CD8-positive, alpha-beta memory T cell (primary cell): ENCODE measurements around the gene DNAJC3. TPM values are rescaled to one million over a fixed set of nuclear protein-coding genes. Genes with fewer than 3 reads are reported as not detected.

Experiments
- CTCF ChIA-PET: fragments of 350-600 bp; sonication (Branson Sonifier 250); formaldehyde crosslinking; loops from one replicate; lab custom pipeline; 2021; ENCODE audit warnings: antibody characterized with exemption; lab: Charles Lee
- POLR2A ChIA-PET: fragments of 350-600 bp; sonication (Branson Sonifier 250); formaldehyde crosslinking; loops from one replicate; lab custom pipeline; 2021; ENCODE audit warnings: antibody characterized with exemption; lab: Charles Lee
- DNase-seq, 5 donors: peaks; one replicate each; pipeline versions ENCODE4 v3.0.0 to v3.0.0-alpha.2; 2020 to 2022; ENCODE audit warnings: mixed read lengths in 1 of 5
- H3K27ac ChIP-seq: one replicate; pipeline ENCODE4 v1.7.0; 2013; ENCODE audit warnings: low read depth, mild to moderate bottlenecking, low read length, moderate library complexity
- H3K27me3 ChIP-seq: 2 replicates; pipeline ENCODE4 v1.7.0; 2013; ENCODE audit warnings: low read length, mild to moderate bottlenecking; ENCODE audit not compliant: insufficient read depth, poor library complexity, severe bottlenecking
- H3K36me3 ChIP-seq: 2 replicates; pipeline ENCODE4 v1.7.0; 2013; ENCODE audit warnings: mild to moderate bottlenecking, low read length, moderate library complexity; ENCODE audit not compliant: insufficient read depth
- H3K4me1 ChIP-seq: 2 replicates; pipeline ENCODE4 v1.7.0; 2013; ENCODE audit warnings: mild to moderate bottlenecking, low read length, moderate library complexity; ENCODE audit not compliant: insufficient read depth
- H3K4me3 ChIP-seq: 2 replicates; pipeline ENCODE4 v1.7.0; 2013; ENCODE audit warnings: mild to moderate bottlenecking, low read length
- H3K9me3 ChIP-seq: 2 replicates; pipeline ENCODE4 v1.7.0; 2013; ENCODE audit warnings: mild to moderate bottlenecking, low read length
- H3K27ac Mint-ChIP-seq, 8 donors: one replicate each; pipeline ENCODE4 v1.8.0; 2020 to 2021; ENCODE audit warnings: mixed read lengths in 8 of 8, mild to moderate bottlenecking in 6 of 8, inconsistent platforms in 3 of 8, moderate library complexity in 3 of 8
- H3K27me3 Mint-ChIP-seq, 2 donors: one replicate each; pipeline ENCODE4 v1.8.0; 2020 to 2021; ENCODE audit warnings: mixed read lengths in 2 of 2, mild to moderate bottlenecking in 1 of 2, moderate library complexity in 1 of 2
- H3K36me3 Mint-ChIP-seq, 3 donors: one replicate each; pipeline ENCODE4 v1.8.0; 2020 to 2021; ENCODE audit warnings: mixed read lengths in 3 of 3, inconsistent platforms in 1 of 3, mild to moderate bottlenecking in 1 of 3
- H3K4me1 Mint-ChIP-seq, 3 donors: one replicate each; pipeline ENCODE4 v1.8.0; 2020 to 2021; ENCODE audit warnings: mixed read lengths in 3 of 3, inconsistent platforms in 1 of 3, mild to moderate bottlenecking in 1 of 3
- H3K4me3 Mint-ChIP-seq, 7 donors: one replicate each; pipeline ENCODE4 v1.8.0; 2020 to 2021; ENCODE audit warnings: mixed read lengths in 7 of 7, mild to moderate bottlenecking in 6 of 7, moderate library complexity in 4 of 7, inconsistent platforms in 2 of 7
- H3K9me3 Mint-ChIP-seq, 5 donors: one replicate each; pipeline ENCODE4 v1.8.0; 2020 to 2022; ENCODE audit warnings: mixed read lengths in 5 of 5, mild to moderate bottlenecking in 3 of 5, moderate library complexity in 2 of 5, inconsistent platforms in 1 of 5
- polyA plus RNA-seq: library from polyadenylated mRNA; unstranded; fragments of 300-500 nt; fragmentation: Illumina TruSeq; gene quantifications from one replicate; pipeline ENCODE4 v1.2.3, GENCODE V29; 2021
- total RNA-seq, 2 experiments: library from RNA; stranded (reverse); gene quantifications; one replicate each; pipeline ENCODE4 v1.2.3, GENCODE V29; 2021

Gene DNAJC3
- total and polyA plus RNA-seq, 3 experiments from 2014 or later, result 19.4 to 26.4 (median 26.1) TPM

- H3K27ac ChIP-seq, result no peak overlapping the region
- H3K4me3 Mint-ChIP-seq, result no peak overlapping the region
- no peaks in the 10 kb centered on the region for H3K9me3 Mint-ChIP-seq
- ChIA-PET CTCF (no interaction called here), POLR2A (no interaction called here)
- H3K27me3 Mint-ChIP-seq, result peaks cover 35 to 46% of the 10 kb centered on the region in 2 donors
- no peaks in the 10 kb centered on the region for H3K9me3 ChIP-seq
- peaks cover 8 to 12% (median 10%) of the 10 kb centered on the region in 3 donors for H3K4me1 Mint-ChIP-seq
- no peaks in the 10 kb centered on the region for H3K36me3 ChIP-seq
- no peak for DNase-seq
- no peaks in the 10 kb centered on the region for H3K4me1 ChIP-seq
- H3K27ac Mint-ChIP-seq, result no peak overlapping the region
- no peaks in the 10 kb centered on the region for H3K36me3 Mint-ChIP-seq
- H3K4me3 ChIP-seq, result no peak overlapping the region
- peaks cover 4% of the 10 kb centered on the region for H3K27me3 ChIP-seq
Measured at GRCh38 chr13:95642028-95642621, 34.8 kb upstream of the DNAJC3 start.

GRCh38 chr13:95642999-95643398 lies 33.9 kb upstream of the DNAJC3 start:
- no peaks in the 10 kb centered on the region for H3K4me1 ChIP-seq
- no peak for DNase-seq
- no peak overlapping the region for H3K27ac ChIP-seq
- no peaks in the 10 kb centered on the region for H3K9me3 Mint-ChIP-seq
- H3K36me3 Mint-ChIP-seq, result no peaks in the 10 kb centered on the region
- H3K9me3 ChIP-seq, result no peaks in the 10 kb centered on the region
- ChIA-PET POLR2A (no interaction called here), CTCF (no interaction called here)
- peak overlapping the region in 1 of 7 donors; percentile 60 for H3K4me3 Mint-ChIP-seq
- no peak overlapping the region for H3K27ac Mint-ChIP-seq
- H3K4me3 ChIP-seq, result no peak overlapping the region
- peaks cover 8 to 12% (median 9%) of the 10 kb centered on the region in 3 donors for H3K4me1 Mint-ChIP-seq
- H3K27me3 Mint-ChIP-seq, result peaks cover 35 to 50% of the 10 kb centered on the region in 2 donors
- H3K27me3 ChIP-seq, result peaks cover 4% of the 10 kb centered on the region
- no peaks in the 10 kb centered on the region for H3K36me3 ChIP-seq

- POLR2A ChIA-PET, result no interaction called here
- H3K4me3 ChIP-seq, result no peak overlapping the region
Measured at GRCh38 chr13:95643571-95643935, 33.4 kb upstream of the DNAJC3 start.

GRCh38 chr13:95643936-95644598 lies 32.9 kb upstream of the DNAJC3 start:
- Histone ChIP-seq H3K27me3 (peaks cover 4% of the 10 kb centered on the region), H3K4me3 (no peak overlapping the region), H3K4me1 (no peaks in the 10 kb centered on the region), H3K9me3 (no peaks in the 10 kb centered on the region), H3K27ac (no peak overlapping the region), H3K36me3 (no peaks in the 10 kb centered on the region)
- Mint-ChIP-seq H3K36me3 (no peaks in the 10 kb centered on the region), H3K9me3 (no peaks in the 10 kb centered on the region), H3K4me3 (peak overlapping the region in 1 of 7 donors; percentile 59), H3K27me3 (peaks cover 33 to 45% of the 10 kb centered on the region in 2 donors), H3K4me1 (peaks cover 8 to 12% (median 9%) of the 10 kb centered on the region in 3 donors), H3K27ac (no peak overlapping the region)
- DNase-seq, result no peak
- ChIA-PET POLR2A (no interaction called here), CTCF (no interaction called here)

More at GRCh38 chr13:95643571-95643935, 33.4 kb upstream of the DNAJC3 start:
- Mint-ChIP-seq H3K4me3 (peak overlapping the region in 6 of 7 donors; percentile 11 to 66 (median 57)), H3K9me3 (no peaks in the 10 kb centered on the region), H3K4me1 (peaks cover 8 to 12% (median 9%) of the 10 kb centered on the region in 3 donors), H3K27me3 (peaks cover 35 to 50% of the 10 kb centered on the region in 2 donors), H3K36me3 (no peaks in the 10 kb centered on the region), H3K27ac (no peak overlapping the region)
- peaks cover 4% of the 10 kb centered on the region for H3K27me3 ChIP-seq
- H3K9me3 ChIP-seq, result no peaks in the 10 kb centered on the region
- H3K27ac ChIP-seq, result no peak overlapping the region
- no peaks in the 10 kb centered on the region for H3K4me1 ChIP-seq
- H3K36me3 ChIP-seq, result no peaks in the 10 kb centered on the region
- CTCF ChIA-PET, result no interaction called here
- DNase-seq, result no peak

GRCh38 chr13:95644601-95645052 lies 32.3 kb upstream of the DNAJC3 start, which contains the start of gene DZIP1:
Gene DZIP1 (minus strand): TSS chr13:95644706. CDS start chr13:95642029, 2,677 bp downstream.
- Histone ChIP-seq H3K4me3 (no peak within 1 kb of the TSS), H3K4me1 (no peaks in the 10 kb centered on the region), H3K27me3 (peaks cover 4% of the 10 kb centered on the region), H3K27ac (no peak within 1 kb of the TSS), H3K36me3 (no peaks in the 10 kb centered on the region), H3K9me3 (no peaks in the 10 kb centered on the region)
- Mint-ChIP-seq H3K4me1 (peaks cover 8 to 12% (median 9%) of the 10 kb centered on the region in 3 donors), H3K27me3 (peaks cover 33 to 45% of the 10 kb centered on the region in 2 donors), H3K9me3 (no peaks in the 10 kb centered on the region), H3K36me3 (no peaks in the 10 kb centered on the region), H3K4me3 (peak within 1 kb of the TSS in 6 of 7 donors; percentile 58 to 81 (median 64)), H3K27ac (no peak within 1 kb of the TSS)
- ChIA-PET CTCF (no interaction called here), POLR2A (no interaction called here)
- DNase-seq, result no peak

GRCh38 chr13:95647321-95647720 lies 29.6 kb upstream of the DNAJC3 start:
- no peaks in the 10 kb centered on the region for H3K4me1 ChIP-seq
- no peak overlapping the region for H3K27ac ChIP-seq
- ChIA-PET CTCF (no interaction called here), POLR2A (no interaction called here)
- no peaks in the 10 kb centered on the region for H3K9me3 ChIP-seq
- no peaks in the 10 kb centered on the region for H3K27me3 ChIP-seq
- Mint-ChIP-seq H3K4me3 (no peak overlapping the region), H3K36me3 (no peaks in the 10 kb centered on the region), H3K27me3 (peaks cover 22 to 30% of the 10 kb centered on the region in 2 donors), H3K4me1 (peaks cover 8 to 12% (median 9%) of the 10 kb centered on the region in 3 donors), H3K27ac (no peak overlapping the region), H3K9me3 (no peaks in the 10 kb centered on the region)
- H3K4me3 ChIP-seq, result no peak overlapping the region
- no peak for DNase-seq
- H3K36me3 ChIP-seq, result no peaks in the 10 kb centered on the region

- no peaks in the 10 kb centered on the region for H3K36me3 ChIP-seq
- H3K27ac Mint-ChIP-seq, result no peak overlapping the region
- H3K9me3 ChIP-seq, result no peaks in the 10 kb centered on the region
- CTCF ChIA-PET, result no interaction called here
- no peaks in the 10 kb centered on the region for H3K9me3 Mint-ChIP-seq
- no peaks in the 10 kb centered on the region for H3K4me1 Mint-ChIP-seq
- no peak for DNase-seq
- H3K27me3 ChIP-seq, result no peaks in the 10 kb centered on the region
- H3K27ac ChIP-seq, result no peak overlapping the region
- no peaks in the 10 kb centered on the region for H3K36me3 Mint-ChIP-seq
- H3K4me3 ChIP-seq, result no peak overlapping the region
- peaks cover 2 to 15% of the 10 kb centered on the region in 2 donors for H3K27me3 Mint-ChIP-seq
- no peak overlapping the region for H3K4me3 Mint-ChIP-seq
- H3K4me1 ChIP-seq, result no peaks in the 10 kb centered on the region
- POLR2A ChIA-PET, result no interaction called here
Measured at GRCh38 chr13:95650696-95651095, 26.2 kb upstream of the DNAJC3 start.

GRCh38 chr13:95652244-95652764 lies 24.6 kb upstream of the DNAJC3 start:
- no peaks in the 10 kb centered on the region for H3K4me1 ChIP-seq
- Mint-ChIP-seq H3K4me1 (no peaks in the 10 kb centered on the region), H3K27ac (no peak overlapping the region), H3K4me3 (no peak overlapping the region), H3K9me3 (no peaks in the 10 kb centered on the region), H3K27me3 (peaks cover 3 to 8% of the 10 kb centered on the region in 2 donors), H3K36me3 (no peaks in the 10 kb centered on the region)
- DNase-seq, result no peak
- H3K36me3 ChIP-seq, result no peaks in the 10 kb centered on the region
- no peak overlapping the region for H3K27ac ChIP-seq
- no peaks in the 10 kb centered on the region for H3K27me3 ChIP-seq
- no peak overlapping the region for H3K4me3 ChIP-seq
- ChIA-PET CTCF (interaction anchor here (1.1 kb wide), 1 partner anchor 9 kb away, joined by 3 read pairs; no protein-coding TSS in a partner anchor), POLR2A (no interaction called here)
- H3K9me3 ChIP-seq, result no peaks in the 10 kb centered on the region
